CD14-positive monocyte (primary cell): Measurements from ENCODE around the gene LGALS1. TPM values are rescaled to one million over a fixed set of nuclear protein-coding genes. Genes with fewer than 3 reads are reported as not detected.

Experiments used
- DNase-seq, 3 donors: peaks; one replicate each; pipeline ENCODE4 v3.0.0-alpha.2; 2011 to 2022
- H2AFZ ChIP-seq: 2 replicates; pipeline ENCODE4 v1.6.0; 2012; ENCODE audit warnings: mild to moderate bottlenecking, low read depth, low read length, inconsistent platforms; ENCODE audit not compliant: insufficient read depth, poor library complexity, severe bottlenecking
- H3K27ac ChIP-seq, 2 donors: 1 replicate in 1 of 2; 2 replicates in 1 of 2; pipeline ENCODE4 v1.5.1; 2012 to 2013; ENCODE audit warnings: low read length in 2 of 2, control low read depth in 1 of 2, inconsistent platforms in 1 of 2, low read depth in 1 of 2, mild to moderate bottlenecking in 1 of 2
- H3K27me3 ChIP-seq, 2 donors: one replicate each; pipeline versions ENCODE4 v1.6.0 to v1.6.1; 2011 to 2013; ENCODE audit warnings: low read length in 2 of 2; ENCODE audit not compliant: control insufficient read depth in 2 of 2, insufficient read depth in 2 of 2
- H3K36me3 ChIP-seq, 2 donors: replicated peaks in 1 of 2; 1 replicate in 1 of 2; 2 replicates in 1 of 2; pipeline versions ENCODE4 v1.5.1 to v1.6.1; 2012 to 2013; ENCODE audit warnings: low read length in 2 of 2, control low read depth in 1 of 2, inconsistent platforms in 1 of 2, mild to moderate bottlenecking in 1 of 2; ENCODE audit not compliant: insufficient read depth in 2 of 2, control insufficient read depth in 1 of 2
- H3K4me1 ChIP-seq, 2 donors: 1 replicate in 1 of 2; 2 replicates in 1 of 2; pipeline versions ENCODE4 v1.5.1 to v1.6.1; 2012 to 2013; ENCODE audit warnings: low read length in 2 of 2, control low read depth in 1 of 2, inconsistent platforms in 1 of 2, mild to moderate bottlenecking in 1 of 2, moderate library complexity in 1 of 2; ENCODE audit not compliant: insufficient read depth in 2 of 2, control insufficient read depth in 1 of 2
- H3K4me2 ChIP-seq: replicated peaks from 2 replicates; pipeline ENCODE3; 2012; ENCODE audit warnings: low read length, moderate library complexity, mild to moderate bottlenecking; ENCODE audit not compliant: poor library complexity, severe bottlenecking; ENCODE audit errors: extremely low read depth
- H3K4me3 ChIP-seq, 3 experiments: fragments of 200-600 bp in 1 of 3; sonication (generic) in 1 of 3; replicated peaks in 1 of 3; 1 replicate in 2 of 3; 2 replicates in 1 of 3; pipeline ENCODE4 v1.5.1; 2011 to 2013; ENCODE audit warnings: low read length in 3 of 3, mild to moderate bottlenecking in 3 of 3, control low read depth in 2 of 3, low read depth in 2 of 3, inconsistent platforms in 1 of 3, moderate library complexity in 1 of 3
- H3K79me2 ChIP-seq: 2 replicates; pipeline ENCODE4 v1.6.0; 2012; ENCODE audit warnings: mild to moderate bottlenecking, control low read depth, inconsistent platforms, low read length, moderate library complexity; ENCODE audit not compliant: insufficient read depth
- H3K9ac ChIP-seq: 2 replicates; pipeline ENCODE4 v1.6.0; 2017; ENCODE audit warnings: low read length, mild to moderate bottlenecking; ENCODE audit not compliant: insufficient read depth, poor library complexity, severe bottlenecking
- H3K9me3 ChIP-seq, 2 donors: replicated peaks in 1 of 2; 1 replicate in 1 of 2; 2 replicates in 1 of 2; pipeline versions ENCODE4 v1.5.1 to v1.6.1; 2012 to 2013; ENCODE audit warnings: low read length in 2 of 2, control low read depth in 1 of 2; ENCODE audit not compliant: control insufficient read depth in 1 of 2, insufficient read depth in 1 of 2
- H4K20me1 ChIP-seq: 2 replicates; pipeline ENCODE4 v1.6.0; 2012; ENCODE audit warnings: mild to moderate bottlenecking, low read length, control low read depth, moderate library complexity; ENCODE audit not compliant: insufficient read depth
- H3K27ac Mint-ChIP-seq, 7 donors: one replicate each; pipeline ENCODE4 v1.8.0; 2020; ENCODE audit warnings: mild to moderate bottlenecking in 7 of 7, mixed read lengths in 7 of 7, moderate library complexity in 6 of 7, inconsistent platforms in 2 of 7
- H3K27me3 Mint-ChIP-seq, 3 donors: one replicate each; pipeline ENCODE4 v1.8.0; 2021 to 2022; ENCODE audit warnings: low read depth in 3 of 3, mild to moderate bottlenecking in 3 of 3, mixed read lengths in 3 of 3, moderate library complexity in 3 of 3, inconsistent platforms in 1 of 3
- H3K36me3 Mint-ChIP-seq, 2 donors: one replicate each; pipeline ENCODE4 v1.8.0; 2020; ENCODE audit warnings: mixed read lengths in 2 of 2, inconsistent platforms in 1 of 2, mild to moderate bottlenecking in 1 of 2
- H3K4me1 Mint-ChIP-seq: one replicate; pipeline ENCODE4 v1.8.0; 2020; ENCODE audit warnings: mild to moderate bottlenecking, mixed read lengths
- H3K4me3 Mint-ChIP-seq, 2 donors: one replicate each; pipeline ENCODE4 v1.8.0; 2020; ENCODE audit warnings: mild to moderate bottlenecking in 2 of 2, mixed read lengths in 2 of 2, moderate library complexity in 1 of 2
- H3K9me3 Mint-ChIP-seq, 7 donors: one replicate each; pipeline ENCODE4 v1.8.0; 2020 to 2022; ENCODE audit warnings: mixed read lengths in 7 of 7, mild to moderate bottlenecking in 6 of 7, moderate library complexity in 6 of 7, inconsistent platforms in 2 of 7
- CTCF ChIP-seq: fragments of 200-600 bp; IDR thresholded peaks from one replicate; pipeline ENCODE4 v1.8.0; 2022; ENCODE audit warnings: antibody characterized with exemption, mild to moderate bottlenecking
- WGBS: methylation state at CpG from one replicate; pipeline ENCODE4 v1.1.5; 2013; ENCODE audit warnings: missing lambda C conversion rate; ENCODE audit not compliant: insufficient coverage; 5-methylcytosine and 5-hydroxymethylcytosine counted together
- intact Hi-C, 2 donors: fragments of 100-400 bp; cut with micrococcal nuclease; formaldehyde crosslinking; loops; one replicate each; pipeline versions ENCODE4 v1.15.0 to v1.15.1; 2023
- polyA plus RNA-seq, 3 donors: library from polyadenylated mRNA; depleted of rRNA in 1 of 3; unstranded in 2 of 3; stranded (reverse) in 1 of 3; fragments of 300-500 nt in 2 of 3; fragments of >200 nt in 1 of 3; fragmentation: Illumina TruSeq in 2 of 3; gene quantifications; 1 replicate in 2 of 3; 2 replicates in 1 of 3; pipeline ENCODE4 v1.2.3, GENCODE V29; 2012 to 2021

Gene LGALS1
- polyA plus RNA-seq, 3 donors, result 1,719 to 2,320 (median 1,844) TPM

GRCh38 chr22:37709445-37709765 lies 34.0 kb downstream of the LGALS1 start:
- H3K4me3 Mint-ChIP-seq, result no peak overlapping the region
- intact Hi-C loops, result no loop called here

GRCh38 chr22:37710675-37711074 lies 35.2 kb downstream of the LGALS1 start:
- H3K36me3 ChIP-seq, result peaks cover 0 to 2% of the 10 kb centered on the region in 2 donors
- DNase-seq, result no peak
- H3K9ac ChIP-seq, result no peak overlapping the region
- no peak overlapping the region for H3K27ac ChIP-seq
- H3K4me3 ChIP-seq, result no peak overlapping the region
- H3K27me3 Mint-ChIP-seq, result peaks cover 0 to 3% (median 0%) of the 10 kb centered on the region in 3 donors
- no peaks in the 10 kb centered on the region for H4K20me1 ChIP-seq
- TF ChIP-seq CTCF, result no peak
- no peak overlapping the region for H3K27ac Mint-ChIP-seq
- intact Hi-C loops, result no loop called here
- H3K36me3 Mint-ChIP-seq, result peaks cover 23 to 52% of the 10 kb centered on the region in 2 donors
- peaks cover 12% of the 10 kb centered on the region for H3K4me1 Mint-ChIP-seq
- H3K4me3 Mint-ChIP-seq, result no peak overlapping the region
- H2AFZ ChIP-seq, result no peak overlapping the region
- peaks cover 13 to 15% of the 10 kb centered on the region in 2 donors for H3K4me1 ChIP-seq
- no peaks in the 10 kb centered on the region for H3K27me3 ChIP-seq
- H3K9me3 ChIP-seq, result no peaks in the 10 kb centered on the region
- H3K9me3 Mint-ChIP-seq, result no peaks in the 10 kb centered on the region
- H3K79me2 ChIP-seq, result no peaks in the 10 kb centered on the region
- no peak overlapping the region for H3K4me2 ChIP-seq
- 93% methylated on average over 2 of the region's 3 CpGs for WGBS

More at GRCh38 chr22:37709445-37709765, 34.0 kb downstream of the LGALS1 start:
- H3K27me3 Mint-ChIP-seq, result peaks cover 0 to 3% (median 0%) of the 10 kb centered on the region in 3 donors
- Histone ChIP-seq H3K9me3 (no peaks in the 10 kb centered on the region), H4K20me1 (no peaks in the 10 kb centered on the region), H3K27me3 (no peaks in the 10 kb centered on the region), H3K4me2 (no peak overlapping the region), H3K4me3 (no peak overlapping the region), H3K36me3 (peaks cover 0 to 2% of the 10 kb centered on the region in 2 donors), H3K27ac (no peak overlapping the region), H3K79me2 (no peaks in the 10 kb centered on the region), H3K9ac (no peak overlapping the region), H3K4me1 (peaks cover 17 to 20% of the 10 kb centered on the region in 2 donors), H2AFZ (no peak overlapping the region)
- WGBS, result 100% methylated on average over 4 of the region's 15 CpGs
- DNase-seq, result no peak
- peaks cover 29 to 57% of the 10 kb centered on the region in 2 donors for H3K36me3 Mint-ChIP-seq
- H3K27ac Mint-ChIP-seq, result no peak overlapping the region
- H3K4me1 Mint-ChIP-seq, result peaks cover 17% of the 10 kb centered on the region
- no peak for TF ChIP-seq CTCF
- H3K9me3 Mint-ChIP-seq, result peaks cover 0 to 2% (median 0%) of the 10 kb centered on the region in 7 donors
